Lung (tissue), 12 donors: ENCODE measurements around the gene PCSK6. TPM values are rescaled to one million over a fixed set of nuclear protein-coding genes. Genes with fewer than 3 reads are reported as not detected.

ENCODE experiments used
- ATAC-seq: fragments of 200-7000 bp; cut with Tn5 transposase; one replicate; pipeline ENCODE4 v1.9.1; 2020; ENCODE audit warnings: moderate number of reproducible peaks; ENCODE audit not compliant: insufficient read depth, low FRiP score
- DNase-seq, 3 donors: peaks; one replicate each; pipeline ENCODE4 v3.0.0-alpha.2; 2013 to 2017
- H3K27ac ChIP-seq, 2 donors: one replicate each; pipeline ENCODE4 v1.5.1; 2013; ENCODE audit warnings: mild to moderate bottlenecking in 2 of 2, moderate library complexity in 2 of 2, control low read depth in 1 of 2, inconsistent platforms in 1 of 2, low read depth in 1 of 2, low read length in 1 of 2
- H3K27me3 ChIP-seq, 3 donors: one replicate each; pipeline ENCODE4 v1.5.1; 2013; ENCODE audit warnings: low read length in 2 of 3; ENCODE audit not compliant: control insufficient read depth in 3 of 3, insufficient read depth in 3 of 3
- H3K36me3 ChIP-seq, 4 donors: one replicate each; pipeline ENCODE4 v1.5.1; 2013; ENCODE audit warnings: low read length in 4 of 4, mild to moderate bottlenecking in 1 of 4, moderate library complexity in 1 of 4; ENCODE audit not compliant: control insufficient read depth in 4 of 4, insufficient read depth in 4 of 4
- H3K4me1 ChIP-seq, 5 donors: one replicate each; pipeline ENCODE4 v1.5.1; 2013; ENCODE audit warnings: low read length in 5 of 5, mild to moderate bottlenecking in 2 of 5, moderate library complexity in 1 of 5; ENCODE audit not compliant: control insufficient read depth in 5 of 5, insufficient read depth in 5 of 5
- H3K4me3 ChIP-seq: one replicate; pipeline ENCODE4 v1.5.1; 2013; ENCODE audit warnings: mild to moderate bottlenecking, control low read depth, moderate library complexity
- H3K9ac ChIP-seq, 2 donors: one replicate each; pipeline ENCODE4 v1.5.1; 2013; ENCODE audit warnings: low read length in 2 of 2, control low read depth in 1 of 2; ENCODE audit not compliant: insufficient read depth in 1 of 2
- H3K9me3 ChIP-seq, 4 donors: one replicate each; pipeline ENCODE4 v1.5.1; 2013; ENCODE audit warnings: low read length in 3 of 4, mild to moderate bottlenecking in 1 of 4, moderate library complexity in 1 of 4; ENCODE audit not compliant: control insufficient read depth in 4 of 4, insufficient read depth in 3 of 4
- WGBS, 2 donors: extraction: QIAGEN DNeasy Blood & Tissue Kit; methylation state at CpG; one replicate each; pipeline ENCODE4 v1.1.7; 2013; 5-methylcytosine and 5-hydroxymethylcytosine counted together
- polyA plus RNA-seq, 2 donors: library from polyadenylated mRNA; stranded (reverse); fragments of 200-250 nt; gene quantifications; one replicate each; pipeline ENCODE4 v1.2.1, GENCODE V29; 2013
- total RNA-seq, 2 donors: library from RNA; depleted of rRNA in 1 of 2; stranded (reverse); fragments of >200 nt in 1 of 2; gene quantifications; one replicate each; pipeline ENCODE4 v1.2.1, GENCODE V29; 2014 to 2021
- TF ChIP-seq, protein P1 (sequence below): IDR thresholded peaks from 2 replicates; pipeline ENCODE4 v1.5.1; 2012; ENCODE audit warnings: mild to moderate bottlenecking; ENCODE audit errors: control extremely low read depth, extremely low read depth
- donor health status: control.
- donor health status: control.
- donor health status: Bipolar disorder and iron deficiency.
- donor health status: healthy.
- donor health status: DM: yes; HTN: yes; CAD: no.

The PCSK6 gene
- total and polyA plus RNA-seq, 4 donors = 4.6 to 41.0 (median 8.4) TPM

DNA sequence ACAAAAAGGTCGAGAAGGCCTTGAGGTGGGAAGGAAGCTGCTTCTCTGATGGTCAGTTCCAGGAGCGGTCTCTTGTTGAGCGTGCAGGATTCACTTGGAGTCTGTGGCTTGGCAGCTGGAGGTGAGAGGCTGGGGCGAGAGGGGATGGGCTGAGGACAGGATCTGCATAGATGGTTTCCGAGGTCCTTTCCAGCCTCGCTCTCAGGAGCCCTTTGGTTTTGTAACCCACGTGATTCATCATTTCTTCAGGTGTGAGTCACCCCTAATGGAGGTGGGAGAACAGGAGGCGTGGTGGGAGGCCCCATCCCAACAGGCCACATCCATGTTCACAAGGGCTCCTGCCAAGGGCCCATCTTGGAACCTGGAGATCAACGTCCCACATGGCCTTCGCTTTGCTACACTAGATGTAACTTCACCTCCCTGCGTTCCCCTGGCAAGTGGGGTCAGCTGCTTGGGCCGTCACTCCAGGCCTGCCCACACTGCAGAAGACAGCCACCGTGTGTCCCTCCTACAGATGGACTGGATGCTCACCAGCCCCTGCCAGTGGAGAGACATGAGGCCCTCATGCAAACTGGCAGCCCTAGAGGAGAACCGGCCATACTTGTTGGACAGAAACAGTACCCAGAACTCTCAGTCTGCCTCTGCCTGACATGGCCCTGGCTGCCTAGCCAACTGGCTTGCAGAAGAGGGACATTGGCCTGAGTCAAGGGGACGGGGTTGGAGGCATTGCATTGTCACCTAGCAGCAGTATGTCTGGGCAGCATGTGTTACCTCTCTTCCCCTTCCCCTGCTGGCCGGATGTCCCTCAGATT is 1.6 kb upstream of the PCSK6 start:
- Histone ChIP-seq H3K27ac (no peak overlapping the region), H3K4me1 (peaks cover 0 to 38% (median 12%) of the 10 kb centered on the region in 5 donors), H3K9ac (no peak overlapping the region), H3K36me3 (no peaks in the 10 kb centered on the region), H3K27me3 (peaks cover 0 to 21% (median 0%) of the 10 kb centered on the region in 3 donors), H3K4me3 (no peak overlapping the region), H3K9me3 (peaks cover 0 to 3% (median 0%) of the 10 kb centered on the region in 4 donors)
- DNase-seq (no peak), ATAC-seq (no peak)
- TF ChIP-seq, protein P1, sequence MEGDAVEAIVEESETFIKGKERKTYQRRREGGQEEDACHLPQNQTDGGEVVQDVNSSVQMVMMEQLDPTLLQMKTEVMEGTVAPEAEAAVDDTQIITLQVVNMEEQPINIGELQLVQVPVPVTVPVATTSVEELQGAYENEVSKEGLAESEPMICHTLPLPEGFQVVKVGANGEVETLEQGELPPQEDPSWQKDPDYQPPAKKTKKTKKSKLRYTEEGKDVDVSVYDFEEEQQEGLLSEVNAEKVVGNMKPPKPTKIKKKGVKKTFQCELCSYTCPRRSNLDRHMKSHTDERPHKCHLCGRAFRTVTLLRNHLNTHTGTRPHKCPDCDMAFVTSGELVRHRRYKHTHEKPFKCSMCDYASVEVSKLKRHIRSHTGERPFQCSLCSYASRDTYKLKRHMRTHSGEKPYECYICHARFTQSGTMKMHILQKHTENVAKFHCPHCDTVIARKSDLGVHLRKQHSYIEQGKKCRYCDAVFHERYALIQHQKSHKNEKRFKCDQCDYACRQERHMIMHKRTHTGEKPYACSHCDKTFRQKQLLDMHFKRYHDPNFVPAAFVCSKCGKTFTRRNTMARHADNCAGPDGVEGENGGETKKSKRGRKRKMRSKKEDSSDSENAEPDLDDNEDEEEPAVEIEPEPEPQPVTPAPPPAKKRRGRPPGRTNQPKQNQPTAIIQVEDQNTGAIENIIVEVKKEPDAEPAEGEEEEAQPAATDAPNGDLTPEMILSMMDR = no peak
- WGBS, 2 donors = 91% methylated on average over 16 of the region's 16 CpGs

DNA sequence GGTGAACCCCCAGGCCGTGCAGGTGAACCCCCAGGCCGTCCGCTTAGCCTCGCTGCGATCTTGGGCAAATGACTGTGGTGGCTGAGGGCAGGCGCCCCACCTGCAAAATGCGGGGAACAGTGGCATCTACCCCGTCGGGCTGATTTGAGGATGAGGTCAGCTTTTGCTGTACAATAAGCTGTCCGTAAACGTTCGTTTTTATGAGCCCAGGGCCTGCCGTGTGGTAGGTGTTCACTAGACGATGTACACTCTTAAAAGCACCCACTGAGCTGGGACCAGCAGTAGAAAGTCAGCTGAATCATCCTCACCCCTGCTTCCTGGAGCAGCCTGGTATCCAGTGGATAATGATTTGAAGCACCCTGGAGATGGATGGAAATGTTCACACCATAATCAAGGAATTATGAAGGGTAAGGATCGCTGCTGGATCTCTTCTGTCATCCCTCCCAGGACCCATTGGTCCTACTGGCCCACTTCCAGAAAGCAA is 943 bp upstream of the PCSK6 start:
- no peak overlapping the region for H3K27ac ChIP-seq
- no peak overlapping the region for H3K9ac ChIP-seq
- peaks cover 0 to 21% (median 0%) of the 10 kb centered on the region in 3 donors for H3K27me3 ChIP-seq
- no peak overlapping the region for H3K4me3 ChIP-seq
- DNase-seq (no peak), ATAC-seq (no peak)
- H3K4me1 ChIP-seq = peaks cover 0 to 31% (median 10%) of the 10 kb centered on the region in 5 donors
- WGBS, 2 donors = 94% methylated on average over 15 of the region's 15 CpGs
- TF ChIP-seq, protein P1 = no peak
- H3K9me3 ChIP-seq = peaks cover 0 to 3% (median 0%) of the 10 kb centered on the region in 4 donors
- H3K36me3 ChIP-seq = no peaks in the 10 kb centered on the region

DNA sequence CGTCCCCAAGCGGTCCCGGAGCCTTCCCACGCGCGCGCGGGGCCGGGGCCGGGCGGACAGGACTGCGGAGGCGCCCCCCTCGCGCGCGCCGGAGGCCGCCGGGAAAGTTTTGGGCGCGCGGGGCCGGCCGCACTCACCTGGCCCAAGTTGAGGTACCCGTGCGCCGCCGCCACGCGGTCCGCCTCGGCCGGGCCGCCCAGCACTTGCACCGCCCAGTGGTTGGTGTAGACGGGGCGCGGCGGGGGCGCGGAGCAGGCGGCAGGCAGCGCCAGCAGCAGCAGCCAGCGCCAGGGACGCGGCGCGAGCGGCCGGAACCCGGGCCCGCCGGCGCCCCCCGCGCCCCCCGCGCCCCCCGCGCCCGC is 289 bp downstream of the PCSK6 start:
- peaks cover 0 to 21% (median 0%) of the 10 kb centered on the region in 3 donors for H3K27me3 ChIP-seq
- DNase-seq = peak; percentile 33 to 61 (median 51)
- ATAC-seq = no peak

More for the DNA sequence above, 289 bp downstream of the PCSK6 start:
- Histone ChIP-seq H3K4me3 (peak overlapping the region; percentile 43), H3K36me3 (no peaks in the 10 kb centered on the region), H3K9ac (no peak overlapping the region), H3K9me3 (peaks cover 0 to 3% (median 0%) of the 10 kb centered on the region in 4 donors), H3K4me1 (peaks cover 0 to 31% (median 10%) of the 10 kb centered on the region in 5 donors), H3K27ac (no peak overlapping the region)
- 0 to 1% methylated on average over 10 to 62 of the region's 62 CpGs for WGBS, 2 donors
- TF ChIP-seq, protein P1 = no peak
